K562 (cell line): ENCODE results near the gene NTRK2. TPM values are rescaled to one million over a fixed set of nuclear protein-coding genes. Genes with fewer than 3 reads are reported as not detected.

Experiments
- ATAC-seq: fragments of 200-7000 bp; cut with Tn5 transposase; 3 replicates; pipeline ENCODE4 v1.9.1; 2020; ENCODE audit warnings: moderate library complexity
- BruUV-seq: library from RNA; stranded (reverse); fragments of 400-500 nt; replicated peaks from 2 replicates; lab custom pipeline; 2021; lab: Mats Ljungman, UMichigan
- CTCF ChIA-PET: fragments of 300-600 bp; formaldehyde crosslinking; extraction: SDS; loops from one replicate; lab custom pipeline; 2021; ENCODE audit warnings: low intra/inter-chr PET ratio; lab: Yijun Ruan, JAX
- POLR2A ChIA-PET: fragments of 300-600, 350-650 bp; sonication (Branson Sonifier 250); formaldehyde crosslinking; extraction: SDS; loops from one replicate; lab custom pipeline; 2021; ENCODE audit warnings: antibody characterized with exemption, inconsistent platforms; lab: Yijun Ruan, JAX
- DNase-seq, 4 experiments: peaks; one replicate each; pipeline versions ENCODE4 v3.0.0 to v3.0.0-alpha.2; 2011 to 2018; ENCODE audit warnings: low spot score in 3 of 4, mixed read lengths in 3 of 4; ENCODE audit errors: extremely low read depth in 1 of 4
- FAIRE-seq: peaks from 2 replicates; lab custom pipeline; 2011; peaks lifted over from hg19 to GRCh38; lab: Jason Lieb, UNC
- H2AFZ ChIP-seq: 2 replicates; pipeline ENCODE4 v1.6.0; 2011; ENCODE audit warnings: low read depth, low read length, control low read depth, inconsistent platforms
- H3K27ac ChIP-seq: fragments of 200-600 bp; 3 replicates; pipeline ENCODE4 v1.8.0; 2011; ENCODE audit warnings: low read depth, mild to moderate bottlenecking, control low read depth, inconsistent platforms, low read length, moderate library complexity, mixed read lengths; ENCODE audit errors: extremely low read depth
- H3K27me3 ChIP-seq, 2 experiments: fragments of 300-600 bp in 1 of 2; 2 replicates in 1 of 2; 3 replicates in 1 of 2; pipeline versions ENCODE4 v1.6.0 to v1.8.0; 2011; ENCODE audit warnings: inconsistent platforms in 2 of 2, low read length in 2 of 2, mild to moderate bottlenecking in 1 of 2, mixed read lengths in 1 of 2, moderate library complexity in 1 of 2; ENCODE audit not compliant: control insufficient read depth in 2 of 2, insufficient read depth in 2 of 2
- H3K36me3 ChIP-seq: fragments of 300-600 bp; 3 replicates; pipeline ENCODE4 v1.8.0; 2011; ENCODE audit warnings: mild to moderate bottlenecking, low read length, inconsistent platforms; ENCODE audit not compliant: control insufficient read depth, insufficient read depth
- H3K4me1 ChIP-seq, 2 experiments: fragments of 200-600 bp in 1 of 2; replicated peaks in 1 of 2; 2 replicates in 1 of 2; 3 replicates in 1 of 2; pipeline versions ENCODE4 v1.5.1 to v1.8.0; 2011; ENCODE audit warnings: inconsistent platforms in 2 of 2, low read length in 2 of 2, mild to moderate bottlenecking in 1 of 2, mixed read lengths in 1 of 2, moderate library complexity in 1 of 2; ENCODE audit not compliant: control insufficient read depth in 2 of 2, insufficient read depth in 2 of 2
- H3K4me2 ChIP-seq: 2 replicates; pipeline ENCODE4 v1.6.1; 2011; ENCODE audit warnings: low read length, control low read depth, inconsistent platforms, mixed read lengths; ENCODE audit not compliant: insufficient read depth
- H3K4me3 ChIP-seq: fragments of 200-600 bp; sonication (generic), shearing (Covaris generic); 2 replicates; pipeline ENCODE4 v1.5.1; 2016; ENCODE audit warnings: control low read depth, inconsistent platforms
- H3K79me2 ChIP-seq: fragments of 200-600 bp; 3 replicates; pipeline ENCODE4 v1.8.0; 2011; ENCODE audit warnings: low read length, inconsistent platforms; ENCODE audit not compliant: control insufficient read depth, insufficient read depth
- H3K9ac ChIP-seq, 2 experiments: 2 replicates each; pipeline versions ENCODE4 v1.6.0 to v1.6.1; 2011; ENCODE audit warnings: low read depth in 2 of 2, low read length in 2 of 2, control low read depth in 1 of 2, inconsistent platforms in 1 of 2, mild to moderate bottlenecking in 1 of 2, mixed read lengths in 1 of 2; ENCODE audit not compliant: insufficient read depth in 1 of 2
- H3K9me1 ChIP-seq: one replicate; pipeline ENCODE4 v1.6.0; 2011; ENCODE audit warnings: inconsistent platforms, mild to moderate bottlenecking, low read length, moderate library complexity; ENCODE audit not compliant: control insufficient read depth, insufficient read depth
- H3K9me3 ChIP-seq: replicated peaks from 2 replicates; pipeline ENCODE4 v1.5.1; 2011; ENCODE audit warnings: low read depth, low read length, inconsistent platforms; ENCODE audit not compliant: control insufficient read depth, insufficient read depth
- H4K20me1 ChIP-seq: replicated peaks from 2 replicates; pipeline ENCODE4 v1.6.1; 2011; ENCODE audit warnings: low read length, inconsistent platforms, mixed read lengths; ENCODE audit not compliant: control insufficient read depth, insufficient read depth
- EP400 ChIP-seq: fragments of 450-650 bp; IDR thresholded peaks from 2 replicates; pipeline ENCODE4 v1.6.1; 2017; ENCODE audit warnings: antibody characterized with exemption, mild to moderate bottlenecking, moderate library complexity
- FIP1L1 ChIP-seq: fragments of 200-400 bp; formaldehyde crosslinking; IDR thresholded peaks from 2 replicates; pipeline ENCODE4 v1.6.1; 2018; ENCODE audit warnings: mild to moderate bottlenecking, low read depth, low read length; ENCODE audit not compliant: poor library complexity, severe bottlenecking
- FOXM1 ChIP-seq, 2 experiments: fragments of 450-650 bp in 1 of 2; sonication (generic) in 1 of 2; formaldehyde crosslinking in 1 of 2; IDR thresholded peaks; 2 replicates each; pipeline versions ENCODE4 v1.6.1 to v1.9.0; 2017 to 2022; ENCODE audit warnings: low read depth in 2 of 2, mild to moderate bottlenecking in 2 of 2, missing genetic modification reagents in 1 of 2, moderate library complexity in 1 of 2
- KLF6 ChIP-seq: fragments of 250-450 bp; sonication (Bioruptor Pico); IDR thresholded peaks from 2 replicates; pipeline ENCODE4 v1.4.0; 2020; ENCODE audit warnings: mild to moderate bottlenecking, moderate library complexity, borderline replicate concordance
- RHOXF2B ChIP-seq: fragments of 250-450 bp; sonication (Bioruptor Pico); conservative IDR thresholded peaks from 2 replicates; pipeline ENCODE4 v1.5.1; 2021
- TRIM28 ChIP-seq: fragments of 450-650 bp; IDR thresholded peaks from 2 replicates; pipeline ENCODE4 v1.6.1; 2017
- ZBTB12 ChIP-seq: fragments of 250-450 bp; sonication (Bioruptor Pico); IDR thresholded peaks from 2 replicates; pipeline ENCODE4 v1.4.0; 2020
- ZNF175 ChIP-seq: fragments of 200-800 bp; sonication (Bioruptor generic); IDR thresholded peaks from 2 replicates; pipeline ENCODE4 v1.6.1; 2016; ENCODE audit warnings: low read depth, mild to moderate bottlenecking, missing genetic modification characterization, missing compliant biosample characterization
- WGBS: fragments of 100-300 bp; shearing (Covaris generic); methylation state at CpG from one replicate; pipeline ENCODE4 v1.1.6; 2016; ENCODE audit warnings: low coverage, mixed read lengths; ENCODE audit not compliant: insufficient coverage; ENCODE audit errors: missing lambda C conversion rate; 5-methylcytosine and 5-hydroxymethylcytosine counted together
- in situ Hi-C: fragments of 300-500 bp; cut with MboI; formaldehyde crosslinking; loops from 4 replicates; pipeline ENCODE4 v1.15.0; 2018; ENCODE audit warnings: inconsistent platforms, mixed read lengths
- intact Hi-C: fragments of 100-400 bp; cut with micrococcal nuclease; formaldehyde crosslinking; loops from 2 replicates; pipeline ENCODE4 v1.14.2; 2022
- polyA plus RNA-seq, 8 experiments: library from polyadenylated mRNA; depleted of rRNA in 4 of 8; stranded (reverse) in 5 of 8; unstranded in 3 of 8; fragments of >200 nt; fragmentation: Nextera tagmentation in 2 of 8; fragmentation: Illumina TruSeq in 1 of 8; extraction: Ambion mirVana in 2 of 8; extraction: Trizol in 1 of 8; gene quantifications; 2 replicates each; pipeline versions ENCODE4 v1.2.1 to v1.2.3, GENCODE V29; 2011 to 2014; ENCODE audit warnings: inconsistent platforms in 1 of 8, missing spikeins in 1 of 8
- total RNA-seq, 7 experiments: library from RNA; depleted of rRNA in 6 of 7; stranded (reverse); fragments of >200 nt in 6 of 7; fragmentation: Illumina TruSeq in 2 of 7; extraction: Trizol in 2 of 7; gene quantifications; 2 replicates each; pipeline versions ENCODE4 v1.2.1 to v1.2.3, GENCODE V29; 2011 to 2021; ENCODE audit warnings: low replicate concordance in 1 of 7

Gene NTRK2
- total and polyA plus RNA-seq, 9 of the 15 experiments (the other 6 are each of a cell fraction or from before 2014, with no cell fraction given) = not detected

DNA sequence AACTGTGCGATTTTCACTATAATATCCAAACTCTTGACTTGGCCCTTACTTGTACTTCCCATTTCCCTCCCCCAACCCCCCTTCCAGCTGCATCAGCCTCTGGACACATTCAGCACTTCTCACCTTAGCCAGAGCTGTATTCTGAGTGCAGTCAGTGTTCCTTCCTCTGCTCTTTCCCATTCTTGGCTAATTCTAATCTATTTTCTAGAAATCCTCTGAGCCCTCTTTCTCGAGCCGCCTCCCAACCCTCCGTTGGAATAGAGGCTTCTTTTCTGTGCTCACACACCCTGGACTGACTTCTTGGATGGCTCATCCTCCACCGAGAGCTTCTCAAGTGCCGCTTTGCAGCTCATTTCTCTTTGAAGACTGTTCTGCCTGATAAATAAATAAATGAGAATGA, 188.8 kb downstream of the NTRK2 start:
- Histone ChIP-seq H3K9me3 (no peaks in the 10 kb centered on the region), H2AFZ (no peak overlapping the region), H3K27ac (no peak overlapping the region), H3K4me3 (no peak overlapping the region), H3K9me1 (no peaks in the 10 kb centered on the region), H3K4me2 (no peak overlapping the region), H3K79me2 (no peaks in the 10 kb centered on the region), H4K20me1 (no peaks in the 10 kb centered on the region), H3K4me1 (no peaks in the 10 kb centered on the region), H3K36me3 (no peaks in the 10 kb centered on the region), H3K27me3 (no peaks in the 10 kb centered on the region), H3K9ac (no peak overlapping the region)
- ATAC-seq = no peak
- WGBS = 0% methylated on average over 4 of the region's 6 CpGs
- POLR2A ChIA-PET = no interaction called here
- no peak for FAIRE-seq
- in situ Hi-C loops (no loop called here), intact Hi-C loops (no loop called here)
- DNase-seq = no peak
- TF ChIP-seq RHOXF2B (CRISPR knock-in tag) (no peak), KLF6 (CRISPR knock-in tag) (no peak), TRIM28 (no peak), FIP1L1 (no peak), FOXM1 (IDR thresholded peaks at IDR 0.05; ENCODE audit: low read depth) (no peak), FOXM1 (CRISPR knock-in tag; IDR thresholded peaks at IDR 0.05; ENCODE audit: low read depth) (no peak), ZBTB12 (CRISPR knock-in tag) (no peak), ZNF175 (CRISPR knock-in tag) (no peak), EP400 (no peak)
- CTCF ChIA-PET = no interaction called here
- BruUV-seq = no TSS peak
